Hematopoietic multipotent progenitor cell treated with erythropoietin and hydrocortisone succinate and interleukin-3 and kit ligand, for 15 days (in vitro differentiated cells): ENCODE results near the gene MGAT3.
"Not testable (repeated sequence)": the region's sequence is repeated elsewhere in the genome, so short reads cannot be mapped to it uniquely, and the experiment has no call there.

Experiments
- DNase-seq: peaks from one replicate; pipeline ENCODE4 v3.0.0-alpha.2; 2015; ENCODE audit warnings: low spot score

MGAT3 gene

DNA sequence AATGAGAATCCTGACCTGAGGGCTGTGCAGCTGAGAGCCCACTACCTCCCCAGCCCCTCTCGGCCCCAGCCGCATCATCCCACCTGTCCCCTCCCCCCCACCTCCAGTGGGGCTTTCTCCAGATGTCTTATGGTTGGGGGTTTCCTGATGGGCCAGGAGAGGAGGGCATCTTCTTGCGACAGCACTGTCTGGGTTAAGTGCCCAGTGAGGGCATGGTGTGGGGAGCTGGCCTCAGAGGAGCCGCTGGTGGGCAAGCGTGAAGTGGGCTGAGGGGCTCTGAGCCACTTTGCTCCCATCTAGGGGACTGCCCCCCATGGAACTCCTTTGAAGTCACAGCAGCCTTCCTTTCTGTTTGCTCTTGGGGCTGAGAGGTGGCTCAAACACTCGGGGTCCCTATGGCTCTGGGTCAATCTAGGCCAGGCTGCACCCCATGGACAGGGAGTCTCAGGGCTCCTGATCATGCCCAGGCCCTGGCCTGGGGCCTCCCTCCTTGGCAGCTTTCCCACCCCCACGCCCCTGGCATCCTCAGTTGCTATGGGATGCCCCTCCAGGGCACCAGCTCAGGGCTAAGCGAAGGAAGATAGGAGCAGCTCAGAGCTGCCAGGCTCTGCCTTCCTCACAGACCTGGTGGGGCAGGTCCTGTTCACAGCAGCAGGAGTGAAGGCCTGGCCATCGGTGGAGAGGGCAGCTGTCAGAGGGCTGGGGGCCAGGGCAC, 34.3 kb downstream of the MGAT3 start:
- no peak for DNase-seq

DNA sequence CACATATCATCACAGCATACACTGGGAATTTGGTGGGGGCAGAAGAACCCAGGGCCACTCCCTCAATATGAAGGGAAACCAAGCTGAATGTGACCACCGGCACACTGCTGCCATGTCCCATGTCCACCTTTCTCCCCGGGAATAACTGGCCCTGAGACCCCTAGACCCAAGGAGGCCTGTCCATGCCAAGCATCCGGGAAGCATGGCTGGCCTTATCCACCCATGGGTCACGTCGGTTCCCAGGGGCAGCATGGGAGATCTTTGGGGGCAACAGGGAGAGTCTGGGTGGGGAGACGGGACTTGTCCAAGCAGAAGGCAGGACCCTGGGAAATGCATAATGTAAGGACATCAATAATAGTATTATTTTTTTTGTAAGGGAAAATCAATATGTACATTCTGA, 34.9 kb downstream of the MGAT3 start:
- no peak for DNase-seq

DNA sequence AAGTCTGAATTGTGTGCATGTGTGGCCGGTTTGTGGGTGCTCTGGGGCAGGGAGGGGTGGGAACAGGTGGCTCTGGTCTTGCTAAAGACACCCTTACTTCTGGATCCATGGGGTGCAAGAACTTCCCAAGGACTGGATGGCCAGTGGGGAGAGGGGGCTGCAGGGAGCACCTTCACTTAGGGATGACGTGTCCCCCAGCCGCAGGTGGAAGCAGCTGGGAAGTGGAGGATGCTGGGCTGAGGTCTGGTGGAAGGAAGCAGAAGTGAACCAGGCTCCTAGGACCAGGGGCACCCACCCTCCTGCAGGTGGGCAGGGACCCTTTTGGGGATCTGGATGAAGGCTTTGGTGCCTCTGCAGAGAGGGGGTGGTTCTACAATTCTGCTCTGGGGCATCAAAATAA, 35.4 kb downstream of the MGAT3 start:
- DNase-seq, result no peak

DNA sequence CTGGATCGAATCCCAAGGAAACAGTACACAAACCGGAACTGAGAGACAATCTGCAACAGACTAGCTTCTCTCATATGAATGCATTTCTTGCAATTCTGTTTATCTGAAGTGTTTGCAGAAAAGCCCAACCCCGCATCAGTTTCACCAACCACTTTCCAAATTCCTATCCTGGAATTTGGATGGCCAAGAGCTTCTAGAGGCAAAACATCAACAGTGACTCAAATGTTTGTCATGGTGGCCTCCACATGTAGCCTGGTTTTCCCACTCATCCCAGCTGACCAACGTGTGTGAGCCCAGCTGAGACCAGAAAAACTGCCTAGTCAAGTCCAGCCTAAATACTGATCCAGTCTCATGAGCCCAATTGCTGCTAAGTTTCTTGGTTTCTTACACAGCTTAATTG, 36.9 kb downstream of the MGAT3 start:
- no peak for DNase-seq

DNA sequence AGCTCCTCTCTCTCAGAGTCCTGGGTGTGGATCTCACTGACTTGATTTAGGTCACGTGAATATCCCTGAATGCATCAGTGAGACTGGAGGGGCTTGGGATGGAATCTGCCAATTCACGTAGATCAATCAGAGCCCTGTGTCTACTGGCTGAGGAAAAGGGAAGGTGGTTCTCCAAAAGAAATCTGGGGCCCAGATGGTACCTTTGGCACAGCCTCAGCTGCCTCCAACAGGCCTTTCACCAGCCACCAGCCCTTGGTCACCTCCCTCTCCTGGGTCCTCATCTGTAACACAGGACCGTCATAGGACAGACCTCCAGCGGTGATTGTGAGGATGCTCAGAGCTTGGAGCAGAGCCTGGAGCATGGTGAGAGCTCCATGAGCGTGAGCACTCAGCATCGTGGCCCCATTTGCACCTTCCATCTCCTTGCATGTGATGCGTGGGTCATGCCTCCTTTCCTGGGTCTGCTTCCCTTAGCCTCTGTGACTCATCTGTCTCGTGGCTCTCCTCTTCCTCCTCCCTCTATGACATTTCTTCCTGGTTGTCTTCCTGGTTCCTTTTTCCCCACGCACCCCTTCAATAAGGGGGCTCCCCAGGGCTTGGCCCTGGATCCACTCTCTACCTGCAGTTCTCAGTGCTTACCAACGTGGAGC, 37.8 kb downstream of the MGAT3 start:
- DNase-seq, result no peak

DNA sequence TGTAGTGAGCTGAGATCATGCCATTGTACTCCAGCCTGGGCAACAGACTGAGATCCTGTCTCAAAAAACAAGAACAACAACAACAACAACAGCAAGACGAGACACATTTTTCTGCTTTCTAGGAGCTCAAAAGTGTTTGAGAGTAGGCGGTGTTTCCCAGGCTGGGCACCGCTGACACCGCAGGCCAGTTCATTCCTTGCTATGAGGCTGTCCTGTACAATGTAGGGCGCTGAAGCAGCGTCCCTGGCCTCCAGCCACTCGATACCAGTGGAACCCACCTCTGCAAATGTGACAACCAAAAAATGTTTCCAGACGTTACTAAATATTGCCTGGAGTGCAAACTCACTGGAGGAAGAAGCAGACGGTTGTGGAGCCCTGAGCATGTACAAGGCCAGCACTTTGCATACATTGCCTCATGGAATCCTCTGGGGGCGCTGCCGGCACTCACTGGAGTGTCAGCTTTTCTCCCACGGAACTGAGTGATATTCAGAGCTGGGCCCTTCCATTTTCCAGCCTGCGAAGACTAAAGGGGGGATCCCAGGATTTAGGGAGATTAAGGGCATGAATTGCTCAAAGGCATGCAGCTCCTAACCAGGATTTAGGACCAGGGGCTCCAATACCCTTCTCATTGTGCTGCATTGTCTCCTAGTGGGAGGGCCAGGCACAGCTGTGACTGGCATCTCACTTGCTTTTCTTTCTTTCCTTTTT, 39.5 kb downstream of the MGAT3 start:
- peak; percentile 72 for DNase-seq

DNA sequence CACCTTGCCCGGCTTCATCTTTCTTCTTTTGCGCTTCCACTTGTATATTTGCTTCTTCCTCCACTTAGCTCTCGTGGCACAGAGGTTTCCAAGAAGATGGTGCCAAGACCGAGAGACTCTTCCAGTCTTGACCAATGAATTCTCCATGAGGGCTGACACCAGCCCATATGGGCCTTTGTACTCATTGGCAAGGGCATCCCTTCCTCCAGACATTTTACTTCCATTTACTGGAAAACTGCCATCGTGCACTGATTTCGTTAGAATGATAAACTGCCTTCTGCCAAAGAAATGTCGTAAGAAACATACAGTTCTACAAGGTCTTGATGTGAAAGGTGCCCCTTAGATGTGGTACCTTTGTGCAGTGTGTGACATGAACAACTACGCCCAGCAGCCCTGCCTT, 40.6 kb downstream of the MGAT3 start:
- DNase-seq, result no peak

DNA sequence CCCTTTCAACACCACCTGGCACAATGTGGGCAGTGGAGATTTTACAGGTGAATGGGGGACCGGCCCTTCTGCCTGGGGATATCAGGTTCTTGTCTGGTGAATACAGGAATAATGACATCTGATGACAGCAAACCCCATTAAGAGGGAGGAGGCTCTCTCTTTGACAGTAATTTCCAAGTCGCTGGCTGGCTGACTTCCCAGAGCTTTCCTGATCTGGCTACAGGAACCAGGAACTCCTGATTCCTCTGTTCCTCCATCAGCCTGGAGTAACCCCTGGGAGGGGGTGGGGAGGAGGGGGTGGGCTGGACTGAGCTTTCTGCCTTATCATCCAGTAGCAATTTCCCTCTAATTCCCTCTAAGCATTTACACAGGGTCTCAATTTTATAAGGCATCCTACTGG, 41.6 kb downstream of the MGAT3 start:
- no peak for DNase-seq

DNA sequence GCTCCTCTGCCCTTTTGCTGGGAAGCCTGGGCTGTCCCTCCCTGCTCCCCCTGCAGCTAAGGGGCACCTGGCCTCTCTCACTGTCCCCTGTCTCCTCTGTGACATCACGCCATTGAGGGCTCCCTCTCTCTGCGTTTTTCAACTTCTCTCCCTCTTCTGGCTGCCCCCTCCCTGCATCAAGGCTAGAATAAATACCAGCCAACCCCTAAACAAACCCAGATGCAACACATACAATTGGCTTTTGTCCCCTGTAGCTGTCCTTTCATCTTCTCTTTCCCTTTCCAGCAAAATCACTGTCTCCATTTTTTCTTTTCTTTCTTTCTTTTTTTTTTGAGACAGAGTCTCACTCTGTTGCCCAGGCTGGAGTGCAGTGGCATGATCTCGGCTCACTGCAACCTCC, 42.0 kb downstream of the MGAT3 start:
- no peak for DNase-seq

DNA sequence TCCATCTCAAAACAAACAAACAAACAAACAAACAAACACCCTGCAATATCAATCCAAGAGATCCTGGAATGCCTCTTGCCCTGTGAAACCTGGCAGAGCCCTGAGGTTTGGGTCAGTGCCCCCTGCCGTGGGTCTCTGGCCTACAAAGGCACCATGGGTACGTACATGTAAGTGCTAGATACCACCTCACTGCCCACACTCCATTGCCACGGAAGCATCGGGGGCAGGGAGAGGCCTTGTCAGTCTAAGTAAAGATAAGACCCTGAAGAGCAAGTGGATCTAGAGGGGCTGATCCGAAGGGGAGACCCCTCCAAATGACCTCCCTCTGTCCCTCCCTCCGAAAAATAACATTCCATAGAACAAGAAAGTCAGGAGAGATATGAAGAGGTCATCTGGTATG, 43.3 kb downstream of the MGAT3 start:
- no peak for DNase-seq

DNA sequence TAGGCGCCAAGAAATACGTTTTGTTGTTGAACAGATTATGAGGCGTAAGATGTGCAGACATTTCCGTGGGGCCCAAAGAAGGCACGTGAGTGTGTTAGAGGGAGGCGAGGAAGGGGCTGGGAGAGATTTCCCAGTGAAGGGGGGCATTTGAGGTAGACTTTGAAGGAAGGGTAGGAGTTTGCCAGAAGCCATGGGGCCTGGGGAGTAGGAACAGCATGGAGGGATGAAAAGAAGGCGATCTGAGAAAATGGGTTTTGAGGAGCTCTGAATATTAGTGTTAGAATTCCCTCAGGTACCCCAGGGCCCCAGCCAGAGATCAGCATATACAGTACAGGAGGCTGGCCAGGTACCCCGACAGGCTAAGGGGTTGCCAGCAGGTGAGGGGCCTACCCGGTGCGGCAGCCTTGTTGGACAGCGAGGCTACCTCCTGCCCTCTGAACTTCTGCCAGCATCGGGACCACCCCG, 44.9 kb downstream of the MGAT3 start:
- DNase-seq, result no peak

DNA sequence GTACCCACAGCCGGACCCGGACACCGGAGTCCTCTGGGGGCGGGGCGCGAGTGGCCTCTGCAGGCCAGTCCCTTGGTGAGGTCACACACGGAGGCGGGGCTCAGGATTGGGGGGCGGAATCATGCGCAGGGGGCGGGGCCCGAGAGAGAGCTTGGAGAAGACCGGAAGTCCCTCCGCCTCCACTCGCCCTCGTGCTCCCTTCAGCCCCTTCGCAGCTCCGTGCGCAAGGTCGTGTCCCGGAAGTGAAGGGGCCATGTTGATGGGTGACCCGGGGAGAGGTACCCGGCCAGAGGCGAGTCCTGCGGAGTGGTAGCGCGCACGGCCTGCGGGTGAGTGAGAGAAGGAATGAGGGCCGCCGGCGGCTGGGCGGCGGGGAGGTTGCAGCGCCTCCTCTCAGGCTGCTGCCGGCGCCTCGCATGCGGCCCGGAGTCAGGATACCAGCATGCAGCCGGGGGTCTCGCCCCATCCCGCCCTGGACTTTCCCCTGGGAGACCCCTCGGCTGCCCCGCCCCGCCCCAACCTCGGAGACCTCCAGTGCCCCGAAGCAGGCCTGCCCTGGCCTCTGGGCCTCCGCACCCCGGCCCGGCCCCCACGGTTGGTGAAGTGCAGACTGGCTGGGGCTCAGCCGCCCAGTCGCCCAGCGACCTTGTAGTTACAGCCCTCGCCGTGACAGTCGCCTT, 45.4 kb downstream of the MGAT3 start, which contains the start of gene MIEF1:
Gene MIEF1 (plus strand): TSS at position 182 of the 680 bp plus-strand sequence. CDS start 9,005 bp downstream, outside the sequence.
- peak; percentile 94 for DNase-seq

DNA sequence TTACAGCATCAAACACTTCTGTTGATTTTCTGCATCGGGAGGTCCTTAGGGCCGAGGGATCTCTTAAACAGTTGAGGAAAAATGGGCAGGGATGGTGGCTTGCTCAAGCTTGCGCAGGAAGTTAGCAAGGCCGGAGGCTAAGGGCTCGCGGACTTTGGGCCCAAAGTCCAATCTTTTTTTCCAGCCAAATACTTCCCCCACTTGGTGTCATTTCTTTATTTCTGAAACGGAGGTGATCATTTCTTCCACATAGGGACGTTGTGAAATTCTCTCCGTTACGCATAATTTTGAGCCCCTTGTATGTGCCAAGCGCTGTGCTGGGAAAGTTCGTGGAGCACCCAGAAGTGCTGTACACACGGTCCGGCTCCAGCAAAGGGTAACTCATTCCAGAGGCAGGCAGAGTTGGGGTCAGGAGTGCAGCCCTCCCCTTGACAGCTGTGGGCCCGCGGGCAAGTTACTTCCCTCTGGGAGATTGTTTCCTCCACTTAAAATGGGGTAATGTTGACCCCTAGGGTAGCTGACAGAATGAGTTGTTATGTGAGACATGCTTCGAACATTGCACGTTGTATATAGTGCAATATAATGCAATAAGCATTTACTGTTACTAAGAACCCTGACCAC, 46.1 kb downstream of the MGAT3 start:
- no peak for DNase-seq

DNA sequence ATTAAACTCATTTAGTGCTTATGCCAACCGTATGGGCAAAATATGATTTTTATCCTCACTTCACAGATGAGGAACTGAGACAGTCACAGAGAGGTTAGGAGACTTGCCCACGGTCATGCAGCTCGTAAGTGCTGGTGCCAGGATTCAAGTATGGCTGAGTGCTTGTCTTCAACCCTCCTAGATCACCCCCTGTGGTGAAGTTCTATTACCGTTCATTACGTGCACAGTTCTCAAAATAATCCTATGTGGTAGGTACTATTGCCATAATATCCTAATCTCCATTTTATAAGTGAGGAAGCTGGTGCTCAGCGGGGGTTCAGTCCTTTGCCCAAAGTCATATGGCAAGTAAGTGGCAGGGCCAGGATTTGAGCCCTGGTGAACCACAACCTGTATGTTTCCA, 46.8 kb downstream of the MGAT3 start:
- no peak for DNase-seq

DNA sequence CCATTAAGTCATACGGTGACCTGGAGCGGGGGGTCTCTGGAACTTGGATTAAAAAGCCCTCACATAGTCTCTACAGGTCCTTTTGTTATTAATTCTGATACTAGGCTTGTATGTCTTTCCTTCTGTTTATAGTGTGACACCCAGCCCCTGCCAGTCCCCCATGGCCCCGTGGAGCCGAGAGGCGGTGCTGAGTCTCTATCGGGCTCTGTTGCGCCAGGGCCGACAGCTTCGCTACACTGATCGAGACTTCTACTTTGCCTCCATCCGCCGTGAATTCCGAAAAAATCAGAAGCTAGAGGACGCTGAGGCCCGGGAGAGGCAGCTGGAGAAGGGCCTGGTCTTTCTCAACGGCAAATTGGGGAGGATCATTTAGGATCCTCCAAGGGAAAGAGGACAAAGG, 47.3 kb downstream of the MGAT3 start:
- no peak for DNase-seq

DNA sequence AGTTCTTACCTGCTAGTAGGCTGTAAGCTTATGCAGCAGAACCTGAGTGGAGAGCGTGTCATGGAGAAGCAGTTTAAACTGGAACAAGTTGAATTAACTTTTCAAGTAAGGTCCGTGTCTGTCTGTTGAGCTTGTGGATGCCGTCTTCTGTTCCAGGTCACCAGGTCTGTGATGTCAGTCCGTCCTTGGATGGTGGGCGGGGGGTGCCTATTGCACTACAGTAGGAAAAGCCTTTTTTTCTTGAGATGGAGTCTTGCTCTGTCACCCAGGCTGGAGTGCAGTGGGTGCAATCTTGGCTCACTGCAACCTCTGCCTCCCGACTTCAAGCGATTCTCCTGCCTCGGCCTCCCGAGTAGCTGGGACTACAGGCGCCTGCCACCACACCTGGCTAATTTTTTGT, 50.2 kb downstream of the MGAT3 start:
- not testable (repeated sequence) for DNase-seq

DNA sequence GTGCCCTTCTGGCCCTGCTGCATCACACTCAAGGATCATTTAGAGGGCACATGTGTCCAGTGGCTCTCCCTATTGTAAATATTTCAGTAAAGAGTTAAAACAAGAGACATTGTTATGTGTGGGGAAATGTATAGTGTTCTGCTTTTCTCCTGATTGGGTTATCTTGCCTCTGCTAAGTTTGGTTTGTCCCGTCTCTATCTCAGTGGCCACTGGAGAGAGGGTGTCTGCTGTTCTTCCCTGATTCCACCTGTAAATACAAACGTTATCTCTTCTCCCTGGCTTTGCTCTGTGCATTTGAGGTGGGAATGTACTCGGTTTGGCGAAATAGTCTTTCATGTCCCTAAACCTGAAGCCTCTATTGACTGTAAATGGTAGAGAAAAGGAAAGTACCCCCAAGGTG, 51.6 kb downstream of the MGAT3 start:
- DNase-seq, result no peak

DNA sequence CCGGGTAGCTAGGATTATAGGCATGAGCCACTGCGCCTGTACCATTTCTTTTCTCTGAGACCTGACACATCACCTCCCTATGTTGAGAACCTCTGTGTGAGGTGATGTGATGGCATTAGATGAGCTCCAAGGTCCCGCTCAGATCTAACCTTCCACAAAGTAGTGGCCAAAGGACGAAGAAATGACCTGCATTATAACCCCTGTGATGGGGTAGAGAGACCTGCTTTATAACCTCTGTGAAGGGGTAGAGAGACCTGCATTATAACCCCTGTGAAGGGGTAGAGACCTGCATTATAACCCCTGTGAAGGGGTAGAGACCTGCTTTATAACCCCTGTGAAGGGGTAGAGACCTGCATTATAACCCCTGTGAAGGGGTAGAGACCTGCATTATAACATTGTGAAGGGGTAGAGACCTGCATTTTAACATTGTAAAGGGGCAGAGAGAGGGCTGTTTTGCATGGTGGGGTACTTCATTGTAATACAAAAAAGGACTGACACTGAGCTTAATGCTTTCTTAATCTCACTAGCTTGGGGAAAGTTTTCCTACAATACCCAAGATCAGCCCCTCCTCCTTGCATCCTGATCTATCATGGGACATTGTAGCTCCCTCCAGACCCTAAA, 53.8 kb downstream of the MGAT3 start:
- DNase-seq, result no peak

DNA sequence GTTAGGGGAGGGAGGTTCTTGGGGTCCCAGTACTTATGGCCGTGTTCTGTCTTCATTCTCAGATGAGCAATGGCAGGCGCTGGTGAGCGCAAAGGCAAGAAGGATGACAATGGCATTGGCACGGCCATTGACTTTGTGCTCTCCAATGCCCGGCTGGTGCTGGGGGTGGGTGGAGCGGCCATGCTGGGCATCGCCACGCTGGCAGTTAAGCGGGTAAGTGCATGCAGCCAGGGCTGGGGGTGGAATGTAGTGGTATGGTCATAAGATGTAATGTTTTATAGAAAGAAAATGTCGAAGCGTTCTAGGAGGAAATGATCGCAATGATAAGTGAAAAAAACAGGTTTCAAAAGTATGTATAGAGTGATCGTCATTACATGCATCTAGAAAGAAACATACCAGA, 54.4 kb downstream of the MGAT3 start:
- no peak for DNase-seq

DNA sequence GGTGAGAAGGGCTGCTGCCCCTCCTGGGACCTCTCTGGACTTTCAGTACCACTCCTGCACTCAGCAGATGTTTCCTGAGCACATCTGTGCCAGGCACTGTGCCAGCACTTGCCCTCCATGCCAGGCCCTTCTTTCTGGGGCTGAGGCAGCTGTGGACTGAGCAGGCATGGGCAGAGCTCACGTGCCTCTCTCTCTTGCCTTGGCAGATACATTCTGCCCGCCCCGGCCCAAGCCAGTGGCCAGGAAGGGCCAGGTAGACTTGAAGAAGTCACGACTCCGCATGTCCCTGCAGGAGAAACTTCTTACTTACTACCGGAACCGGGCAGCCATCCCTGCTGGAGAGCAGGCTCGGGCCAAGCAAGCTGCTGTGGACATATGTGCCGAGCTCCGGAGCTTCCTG, 55.2 kb downstream of the MGAT3 start:
- DNase-seq, result no peak

DNA sequence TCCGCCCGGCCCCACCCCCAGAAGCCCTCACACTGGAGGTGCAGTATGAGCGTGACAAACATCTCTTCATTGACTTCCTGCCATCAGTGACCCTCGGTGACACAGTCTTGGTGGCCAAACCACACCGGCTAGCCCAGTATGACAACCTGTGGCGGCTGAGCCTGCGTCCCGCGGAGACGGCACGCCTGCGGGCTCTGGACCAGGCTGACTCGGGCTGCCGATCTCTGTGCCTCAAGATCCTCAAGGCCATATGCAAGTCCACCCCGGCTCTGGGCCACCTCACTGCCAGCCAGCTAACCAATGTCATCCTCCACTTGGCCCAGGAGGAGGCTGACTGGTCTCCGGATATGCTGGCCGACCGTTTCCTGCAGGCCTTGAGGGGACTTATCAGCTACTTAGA, 57.0 kb downstream of the MGAT3 start:
- no peak for DNase-seq
